A549 (cell line): ENCODE measurements around the gene MCM8.

Experiments used
- EP300 ChIP-seq, 2 experiments: fragments of >200 bp; sonication (Bioruptor Twin); formaldehyde crosslinking; IDR thresholded peaks; 2 replicates in 1 of 2; 3 replicates in 1 of 2; pipeline ENCODE4 v1.6.1; 2016 to 2017
- MAZ ChIP-seq: fragments of 150-350 bp; IDR thresholded peaks from 2 replicates; pipeline ENCODE4 v1.6.1; 2014; ENCODE audit warnings: antibody characterized with exemption, low read depth, low read length, borderline replicate concordance
- RAD21 ChIP-seq, 2 experiments: fragments of >200 bp in 1 of 2; sonication (Bioruptor Twin) in 1 of 2; formaldehyde crosslinking in 1 of 2; IDR thresholded peaks in 1 of 2; conservative IDR thresholded peaks in 1 of 2; 2 replicates in 1 of 2; 3 replicates in 1 of 2; pipeline ENCODE4 v1.6.1; 2012 to 2018; ENCODE audit warnings: inconsistent platforms in 1 of 2
- REST ChIP-seq: fragments of 200-600 bp; sonication (generic); IDR thresholded peaks from 2 replicates; pipeline ENCODE4 v1.6.1; 2016; ENCODE audit warnings: antibody characterized with exemption, mild to moderate bottlenecking, moderate library complexity
- RNF2 ChIP-seq: fragments of 200-600 bp; sonication (generic); IDR thresholded peaks from 2 replicates; pipeline ENCODE4 v1.6.1; 2016; ENCODE audit warnings: low read depth, mild to moderate bottlenecking, antibody characterized with exemption, moderate library complexity, borderline replicate concordance
- ZFP36 ChIP-seq: fragments of 450-650 bp; IDR thresholded peaks from 2 replicates; pipeline ENCODE4 v1.6.1; 2014; ENCODE audit warnings: borderline replicate concordance; ENCODE audit not compliant: partially characterized antibody
- TF ChIP-seq, protein P1 (sequence below): IDR thresholded peaks from 2 replicates; pipeline ENCODE4 v1.6.1; 2012
- TF ChIP-seq, protein P2 (sequence below): fragments of >200 bp; sonication (Bioruptor Twin); formaldehyde crosslinking; IDR thresholded peaks from 3 replicates; pipeline ENCODE4 v1.5.1; 2016

DNA sequence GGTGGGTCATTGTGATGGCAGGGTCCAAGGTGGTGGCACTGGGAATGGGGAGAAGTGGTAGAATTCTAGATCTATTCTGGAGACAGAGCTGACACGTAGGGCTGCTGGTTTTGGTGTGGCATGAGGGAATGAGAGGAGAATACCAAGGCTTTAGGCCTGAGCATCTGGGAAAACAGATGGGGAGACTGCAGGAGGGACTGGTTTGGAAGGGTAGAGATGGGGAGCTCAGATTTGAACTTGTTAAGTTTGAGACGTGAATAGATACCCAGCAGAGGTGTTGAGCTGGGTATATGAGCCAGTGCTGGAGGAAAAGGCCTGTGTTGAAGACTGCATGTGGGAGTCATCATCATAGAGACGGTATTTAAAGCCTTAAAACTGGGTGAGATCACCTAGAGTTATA, 17.7 kb upstream of the MCM8 start:
- TF ChIP-seq, protein P1, sequence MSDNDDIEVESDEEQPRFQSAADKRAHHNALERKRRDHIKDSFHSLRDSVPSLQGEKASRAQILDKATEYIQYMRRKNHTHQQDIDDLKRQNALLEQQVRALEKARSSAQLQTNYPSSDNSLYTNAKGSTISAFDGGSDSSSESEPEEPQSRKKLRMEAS = no peak
- TF ChIP-seq, protein P2, sequence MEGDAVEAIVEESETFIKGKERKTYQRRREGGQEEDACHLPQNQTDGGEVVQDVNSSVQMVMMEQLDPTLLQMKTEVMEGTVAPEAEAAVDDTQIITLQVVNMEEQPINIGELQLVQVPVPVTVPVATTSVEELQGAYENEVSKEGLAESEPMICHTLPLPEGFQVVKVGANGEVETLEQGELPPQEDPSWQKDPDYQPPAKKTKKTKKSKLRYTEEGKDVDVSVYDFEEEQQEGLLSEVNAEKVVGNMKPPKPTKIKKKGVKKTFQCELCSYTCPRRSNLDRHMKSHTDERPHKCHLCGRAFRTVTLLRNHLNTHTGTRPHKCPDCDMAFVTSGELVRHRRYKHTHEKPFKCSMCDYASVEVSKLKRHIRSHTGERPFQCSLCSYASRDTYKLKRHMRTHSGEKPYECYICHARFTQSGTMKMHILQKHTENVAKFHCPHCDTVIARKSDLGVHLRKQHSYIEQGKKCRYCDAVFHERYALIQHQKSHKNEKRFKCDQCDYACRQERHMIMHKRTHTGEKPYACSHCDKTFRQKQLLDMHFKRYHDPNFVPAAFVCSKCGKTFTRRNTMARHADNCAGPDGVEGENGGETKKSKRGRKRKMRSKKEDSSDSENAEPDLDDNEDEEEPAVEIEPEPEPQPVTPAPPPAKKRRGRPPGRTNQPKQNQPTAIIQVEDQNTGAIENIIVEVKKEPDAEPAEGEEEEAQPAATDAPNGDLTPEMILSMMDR = no peak
- no peak for TF ChIP-seq MAZ
- no peak for TF ChIP-seq EP300 (IDR thresholded peaks at IDR 0.05)
- no peak for TF ChIP-seq RNF2
- TF ChIP-seq ZFP36 = no peak
- TF ChIP-seq REST = no peak
- TF ChIP-seq RAD21 (conservative IDR thresholded peaks at IDR 0.05 in 1 of 2, IDR thresholded peaks at IDR 0.05 in 1 of 2) = no peak
